Measurements from ENCODE around the gene SH2D4B. TPM values are rescaled to one million over a fixed set of nuclear protein-coding genes. Genes with fewer than 3 reads are reported as not detected.

SH2D4B gene
- total and polyA plus RNA-seq, 10 of the 15 experiments (the other 5 are each of a cell fraction or from before 2014, with no cell fraction given) = 0.04 to 0.21 (median 0.13) TPM; not detected in 5

GRCh38 chr10:80633383-80633860 is 95.7 kb downstream of the SH2D4B start (continued):
- no peak for TF ChIP-seq CHD1 (IDR thresholded peaks at IDR 0.05; ENCODE audit: low read depth, low read length)
- no peak for TF ChIP-seq SUPT20H (IDR thresholded peaks at IDR 0.05; ENCODE audit: borderline replicate concordance, control insufficient read depth, low read depth, low read length)
- TF ChIP-seq CEBPZ (IDR thresholded peaks at IDR 0.05; ENCODE audit: low read depth, low read length) = no peak
- no peak for TF ChIP-seq JUND (IDR thresholded peaks at IDR 0.05; ENCODE audit: low read depth, low read length)

GRCh38 chr10:80633910-80634309 is 96.2 kb downstream of the SH2D4B start:
- ChIA-PET SMC1A (ENCODE audit: uncharacterized antibody, unreplicated experiment) (no interaction called here), CTCF (no interaction called here), POLR2A (no interaction called here), RAD21 (ENCODE audit: unreplicated experiment) (no interaction called here)
- H2AFZ ChIP-seq (ENCODE audit: control insufficient read depth, low read depth, low read length) = no peak overlapping the region
- BruUV-seq (replicated peaks) = no TSS peak
- no peak for ATAC-seq
- DNase-seq (ENCODE audit: low read depth, low spot score) = no peak
- H3K27me3 ChIP-seq (replicated peaks in 1 of 2; ENCODE audit: control insufficient read depth in 2 of 2, insufficient read depth in 2 of 2, low read length in 1 of 2) = no peaks in the 10 kb centered on the region
- H3K27ac ChIP-seq (ENCODE audit: control insufficient read depth, insufficient read depth) = no peak overlapping the region
- no peak overlapping the region for H3K4me2 ChIP-seq (ENCODE audit: control insufficient read depth, insufficient read depth)
- no peaks in the 10 kb centered on the region for H3K36me3 ChIP-seq (ENCODE audit: control insufficient read depth in 2 of 2, insufficient read depth in 2 of 2, low read length in 1 of 2)
- no peaks in the 10 kb centered on the region for H3K4me1 ChIP-seq (ENCODE audit: control insufficient read depth, insufficient read depth, low read length)
- H3K9me3 ChIP-seq (replicated peaks; ENCODE audit: control insufficient read depth, insufficient read depth, low read length) = no peaks in the 10 kb centered on the region
- H3K79me2 ChIP-seq (ENCODE audit: control insufficient read depth, insufficient read depth, low read length) = no peaks in the 10 kb centered on the region
- no peak for FAIRE-seq
- TF ChIP-seq MTA2 (IDR thresholded peaks at IDR 0.05; ENCODE audit: low read depth) = no peak
- no peak for TF ChIP-seq SMAD1 (IDR thresholded peaks at IDR 0.05; ENCODE audit: low read depth, partially characterized antibody)
- no peak for TF ChIP-seq NR2F1 (conservative IDR thresholded peaks at IDR 0.05)
- TF ChIP-seq BACH1 (IDR thresholded peaks at IDR 0.05; ENCODE audit: borderline replicate concordance) = no peak
- no peaks in the 10 kb centered on the region for H4K20me1 ChIP-seq (ENCODE audit: control insufficient read depth, insufficient read depth)
- in situ Hi-C loops (cut with MboI) (no loop called here), intact Hi-C loops (cut with micrococcal nuclease; ENCODE audit: unreplicated experiment) (no loop called here)
- 39% methylated on average over 7 of the region's 7 CpGs for WGBS (ENCODE audit: insufficient coverage, insufficient replicate concordance, low lambda C conversion rate, missing lambda C conversion rate)
- H3K4me3 ChIP-seq = no peak overlapping the region
- no peak overlapping the region for H3K9ac ChIP-seq (ENCODE audit: control insufficient read depth, insufficient read depth, low read length)
